Measurements from ENCODE around the gene IL10RA.
"Not testable (repeated sequence)": the region's sequence is repeated elsewhere in the genome, so short reads cannot be mapped to it uniquely, and the experiment has no call there.

The IL10RA gene

DNA sequence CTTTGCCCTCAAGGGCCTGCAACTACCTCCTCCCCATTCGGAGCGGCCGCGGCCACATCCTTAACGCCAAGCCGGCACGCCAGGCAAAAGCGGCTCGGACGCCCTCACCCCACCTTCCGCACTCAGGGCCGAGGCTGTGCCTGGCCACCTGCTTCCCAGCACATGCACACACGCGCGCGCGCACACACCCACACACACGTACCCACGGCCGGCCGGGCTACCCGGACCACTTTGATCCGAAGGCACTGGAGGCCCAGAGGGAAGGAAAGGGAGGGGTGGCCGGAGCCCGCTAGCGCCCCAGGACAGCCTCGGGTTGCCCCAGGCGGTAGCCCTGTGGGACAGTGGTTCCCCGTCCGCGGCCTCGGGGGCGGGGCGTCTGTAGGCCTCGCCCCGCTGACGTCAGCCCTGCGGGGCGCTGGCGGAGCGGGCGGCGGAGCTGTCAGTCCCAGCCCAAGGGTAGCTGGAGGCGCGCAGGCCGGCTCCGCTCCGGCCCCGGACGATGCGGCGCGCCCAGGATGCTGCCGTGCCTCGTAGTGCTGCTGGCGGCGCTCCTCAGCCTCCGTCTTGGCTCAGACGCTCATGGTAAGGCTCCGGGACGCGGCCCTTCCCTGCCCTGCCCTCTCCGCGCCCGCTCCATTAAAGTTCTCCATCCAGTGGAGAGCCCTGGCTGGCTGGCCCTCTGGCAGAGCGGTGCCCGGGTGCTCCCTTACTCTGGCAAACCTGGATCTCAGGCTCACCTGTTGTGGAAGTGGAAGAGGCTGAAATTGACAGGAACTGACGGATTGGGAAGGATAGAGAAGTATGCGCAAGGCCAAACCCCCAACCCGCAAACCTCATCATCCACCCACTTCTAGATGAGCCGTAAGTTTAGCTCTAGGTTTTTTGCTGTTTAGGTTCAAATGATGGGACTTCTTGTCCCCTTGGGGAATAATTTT lies at the start of gene IL10RA:
IL10RA (plus strand) TSS at position 442 of the 935 bp plus-strand sequence; CDS start at position 516, 74 bp downstream.
- peak; percentile 85 for DNase-seq (ENCODE audit: low spot score)

DNA sequence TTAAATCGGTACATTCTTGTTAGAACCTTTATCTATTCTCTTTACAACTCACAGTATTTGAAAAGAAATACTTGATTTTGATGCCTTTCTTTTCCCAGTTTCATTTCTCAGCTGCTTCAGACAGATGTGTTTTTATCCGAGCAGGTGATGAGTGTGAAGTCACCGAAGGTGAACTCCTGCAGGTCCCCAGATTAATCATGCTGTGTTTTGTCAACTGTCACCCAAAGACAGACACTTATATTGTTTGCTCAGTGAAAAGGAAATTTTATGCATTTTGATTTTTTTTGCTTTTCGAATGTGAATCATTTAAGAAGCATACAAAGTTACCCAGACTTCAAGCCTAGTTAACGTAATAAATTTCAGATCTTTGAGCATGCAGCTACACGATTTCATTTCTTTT lies 49.2 kb upstream of the IL10RA start:
- DNase-seq (ENCODE audit: low spot score): no peak

DNA sequence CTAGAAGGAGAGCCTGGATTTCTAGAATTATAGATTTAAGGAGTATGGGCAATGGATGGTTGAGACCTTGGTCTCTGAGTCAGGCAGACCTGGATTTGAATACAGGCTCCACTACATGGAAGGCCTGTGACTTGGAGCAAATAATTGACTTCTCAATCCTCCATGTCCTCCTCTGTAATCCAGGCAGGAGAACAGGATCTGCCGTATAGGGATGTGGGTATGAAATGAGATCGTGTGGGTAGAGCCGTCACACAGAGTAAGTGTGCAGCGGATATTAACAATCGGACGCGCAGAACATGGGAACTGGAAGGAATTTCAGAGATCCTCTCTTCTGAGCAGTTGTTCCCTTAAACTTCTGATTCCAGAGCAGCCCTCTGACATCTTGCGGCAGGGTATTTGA lies 45.5 kb upstream of the IL10RA start:
- no peak for DNase-seq (ENCODE audit: low spot score)

DNA sequence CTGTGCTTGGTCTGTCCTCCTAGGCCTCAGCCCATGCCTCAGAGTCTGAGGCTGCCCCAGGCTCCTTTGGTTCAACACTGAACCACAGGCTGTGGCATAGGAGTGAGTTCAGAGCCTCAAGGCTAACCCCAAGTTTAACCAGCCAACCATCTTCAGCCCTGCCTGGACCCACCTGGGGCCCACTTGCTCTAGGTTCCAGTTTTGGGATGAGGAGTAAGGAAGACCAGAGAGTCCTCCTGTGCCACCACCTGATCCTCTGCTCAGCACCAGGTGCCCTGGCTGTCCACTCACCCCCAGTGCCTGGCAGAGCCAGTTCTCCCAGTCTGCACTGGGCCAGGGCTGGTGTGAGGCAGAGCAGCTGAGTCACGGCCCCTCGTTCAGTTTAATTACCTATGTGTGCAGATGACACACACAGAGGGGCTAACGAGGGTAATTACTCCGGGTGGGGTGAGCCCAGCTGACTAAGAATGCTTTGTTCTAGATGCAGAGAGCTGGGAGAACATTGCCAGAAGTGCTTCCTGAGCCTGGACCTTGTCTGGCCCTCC lies 45.0 kb upstream of the IL10RA start:
- DNase-seq (ENCODE audit: low spot score): no peak

DNA sequence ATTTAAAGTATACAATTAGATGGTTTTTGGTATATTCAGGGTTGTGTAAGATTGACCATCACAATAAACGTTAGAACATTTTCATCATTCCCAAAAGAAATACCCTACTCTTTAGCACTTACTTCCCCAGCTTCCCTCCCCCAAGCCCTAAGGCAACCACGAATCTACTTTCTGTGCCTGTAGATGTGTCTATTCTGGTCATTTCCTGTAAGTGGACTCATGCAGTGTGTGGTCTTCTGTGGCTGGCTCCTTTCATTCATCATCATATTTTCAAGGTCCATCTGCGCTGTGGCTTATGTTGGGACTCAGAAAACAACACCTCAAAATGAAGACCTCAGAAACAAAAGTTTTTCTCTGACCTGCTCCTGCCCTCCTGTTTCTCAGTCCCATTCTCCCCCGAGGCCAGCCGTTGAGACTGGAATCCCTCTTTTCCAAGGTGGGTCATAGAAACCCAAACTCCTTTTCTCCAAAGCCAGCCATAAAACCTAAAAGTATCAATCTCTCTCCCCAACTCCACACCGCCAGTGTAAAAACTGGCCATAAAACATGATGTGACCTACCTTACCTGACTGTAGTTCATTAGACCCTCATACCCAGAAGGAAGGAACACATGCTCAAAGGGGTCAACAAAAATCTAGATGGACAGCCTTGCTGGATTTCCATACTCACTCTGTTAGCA lies 44.1 kb upstream of the IL10RA start:
- no peak for DNase-seq (ENCODE audit: low spot score)

DNA sequence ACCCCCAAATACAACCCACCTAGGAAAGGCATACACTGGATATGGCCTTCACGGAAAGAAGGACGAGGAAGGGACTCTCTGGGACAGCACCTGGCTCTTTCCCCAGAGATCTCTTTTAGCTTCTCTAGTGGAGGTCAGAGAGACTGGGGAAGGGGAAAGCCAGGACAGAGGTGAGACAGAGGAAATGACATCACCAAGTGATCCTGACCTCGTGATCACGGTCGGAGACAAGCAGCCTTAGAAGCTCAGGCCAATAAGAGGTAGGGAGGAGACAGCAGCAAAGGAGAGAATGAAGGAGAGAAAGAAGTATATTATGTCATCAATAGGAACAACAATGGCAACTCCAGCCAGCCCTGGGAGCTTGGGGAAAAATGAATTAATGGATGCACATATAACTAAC lies 41.6 kb upstream of the IL10RA start:
- no peak for DNase-seq (ENCODE audit: low spot score)

DNA sequence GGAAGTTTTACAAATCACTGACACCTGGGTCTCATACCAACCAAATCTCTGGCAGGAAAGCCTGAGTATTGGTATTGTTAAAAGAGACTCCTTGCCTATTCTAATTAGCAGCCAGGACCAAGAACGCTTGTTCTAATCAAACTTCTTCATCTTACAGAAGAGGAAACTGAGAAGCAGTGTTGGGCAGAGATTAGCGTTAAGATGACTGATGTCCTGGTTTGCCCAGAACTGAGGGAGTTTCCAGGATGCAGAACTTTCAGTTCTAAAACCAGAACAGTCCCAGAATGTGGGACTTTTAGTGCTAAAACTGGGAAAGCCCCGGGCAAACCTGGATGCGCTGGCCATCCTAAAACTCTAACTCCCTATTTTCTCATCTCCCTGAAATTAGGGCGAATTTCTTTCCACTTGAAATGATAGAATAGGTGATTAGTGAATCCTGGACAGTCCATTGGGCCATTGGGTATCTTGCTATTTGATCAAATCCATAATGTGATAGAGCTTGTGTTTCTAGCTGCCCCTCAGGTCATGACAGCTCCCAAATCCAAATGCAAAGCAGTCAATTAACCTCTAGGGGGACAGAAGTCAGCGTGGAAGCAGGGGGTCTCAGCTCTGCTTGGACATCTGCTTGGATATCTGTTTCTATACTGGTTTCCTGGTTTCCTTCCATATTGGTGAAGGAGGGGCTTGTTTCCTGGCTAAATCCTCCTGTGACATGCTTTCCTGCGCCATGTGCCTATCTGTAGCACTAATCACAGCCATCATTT lies 41.0 kb upstream of the IL10RA start:
- no peak for DNase-seq (ENCODE audit: low spot score)

DNA sequence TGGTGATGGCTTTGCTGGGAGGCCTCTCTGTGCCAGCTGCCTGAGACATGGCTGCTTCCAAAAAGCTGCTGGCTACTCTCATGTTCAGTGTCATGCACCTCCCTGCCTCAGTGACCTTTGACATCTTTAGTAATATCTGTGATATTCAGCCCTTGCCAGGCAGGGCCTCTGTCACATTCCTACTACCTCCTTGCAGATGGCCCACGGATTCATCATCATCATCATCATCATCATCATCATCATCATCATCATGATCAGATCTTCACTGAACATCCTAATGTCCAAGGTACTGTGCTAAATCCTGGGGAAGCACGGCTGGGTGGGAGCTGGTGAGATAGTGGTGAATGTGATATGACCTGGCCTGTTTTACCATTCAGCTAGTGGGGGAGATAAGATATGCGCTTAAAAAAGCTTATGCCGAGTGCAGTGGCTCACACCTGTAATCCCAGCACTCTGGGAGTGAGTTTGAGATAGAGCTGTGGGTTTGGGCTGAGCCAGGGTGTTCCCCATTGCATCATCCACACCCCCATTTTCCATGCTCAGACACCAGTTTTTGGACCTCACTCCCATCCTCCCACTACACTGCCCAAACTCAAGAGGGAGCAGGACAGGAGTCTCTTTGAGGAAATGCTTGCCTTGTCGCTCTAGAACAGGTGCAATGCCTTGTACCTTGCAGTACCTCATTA lies 39.9 kb upstream of the IL10RA start:
- no peak for DNase-seq (ENCODE audit: low spot score)

DNA sequence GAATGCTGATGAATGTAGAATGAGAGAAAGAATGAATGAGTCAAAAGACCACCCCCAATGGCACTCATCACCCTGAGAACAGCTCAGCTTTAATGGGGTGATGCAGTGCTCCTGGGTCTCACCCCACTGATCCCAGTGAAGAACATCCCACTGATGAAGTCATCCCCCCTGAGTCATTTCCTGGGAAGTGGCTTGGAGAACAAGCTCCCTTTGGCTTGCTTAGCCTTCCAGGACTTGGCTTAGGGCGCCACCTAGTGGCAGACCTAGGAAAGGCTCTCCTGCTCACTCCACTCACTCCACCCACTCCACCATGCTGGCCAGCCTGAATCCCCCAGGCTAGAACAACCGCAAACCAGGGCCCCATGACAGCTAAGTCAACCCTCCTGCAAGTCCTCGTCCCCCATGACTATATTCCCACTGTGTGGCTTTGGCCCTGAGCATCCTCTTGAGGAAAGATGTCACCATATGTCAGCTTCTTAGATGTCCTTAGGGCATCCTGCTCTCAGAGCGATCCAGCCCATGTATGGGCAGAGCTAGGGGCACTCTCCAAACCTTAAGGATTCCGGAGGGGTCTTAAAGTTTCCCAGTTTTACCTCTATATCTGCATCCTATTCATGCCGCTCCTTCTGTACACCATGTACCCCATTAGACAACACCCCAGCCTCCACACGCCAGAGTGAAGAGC lies 39.2 kb upstream of the IL10RA start:
- DNase-seq (ENCODE audit: low spot score): peak; percentile 84

DNA sequence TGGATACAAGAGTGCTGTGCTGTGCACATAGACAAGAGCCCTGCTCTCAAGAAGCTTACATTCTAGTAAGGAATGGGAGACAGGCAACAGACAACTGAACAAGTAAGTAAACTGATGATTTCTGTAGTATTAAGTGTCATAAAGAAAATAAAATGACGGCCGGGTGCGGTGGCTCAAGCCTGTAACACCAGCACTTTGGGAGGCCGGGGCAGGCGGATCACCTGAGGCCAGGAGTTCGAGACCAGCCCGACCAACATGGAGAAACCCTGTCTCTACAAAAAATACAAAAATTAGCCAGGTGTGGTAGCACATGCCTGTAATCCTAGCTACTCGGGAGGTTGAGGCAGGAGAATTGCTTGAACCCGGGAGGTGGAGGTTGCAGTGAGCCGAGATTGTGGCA lies 38.4 kb upstream of the IL10RA start:
- not testable (repeated sequence) for DNase-seq (ENCODE audit: low spot score)

DNA sequence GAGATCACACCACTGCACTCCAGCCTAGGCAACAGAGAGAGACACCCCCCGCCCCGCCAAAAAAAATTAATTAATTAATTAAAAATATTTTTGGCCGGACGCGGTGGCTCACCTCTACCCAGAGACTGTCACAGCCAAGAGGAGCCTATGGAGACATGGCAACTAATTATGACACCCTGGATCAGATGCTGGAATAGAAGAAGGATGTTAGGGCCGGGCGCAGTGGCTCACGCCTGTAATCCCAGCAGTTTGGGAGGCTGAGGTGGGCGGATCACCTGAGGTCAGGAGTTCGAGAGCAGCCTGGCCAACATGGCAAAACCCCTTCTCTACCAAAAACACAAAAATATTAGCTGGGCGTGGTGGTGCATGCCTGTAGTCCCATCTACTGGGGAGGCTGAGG lies 37.7 kb upstream of the IL10RA start:
- not testable (repeated sequence) for DNase-seq (ENCODE audit: low spot score)

DNA sequence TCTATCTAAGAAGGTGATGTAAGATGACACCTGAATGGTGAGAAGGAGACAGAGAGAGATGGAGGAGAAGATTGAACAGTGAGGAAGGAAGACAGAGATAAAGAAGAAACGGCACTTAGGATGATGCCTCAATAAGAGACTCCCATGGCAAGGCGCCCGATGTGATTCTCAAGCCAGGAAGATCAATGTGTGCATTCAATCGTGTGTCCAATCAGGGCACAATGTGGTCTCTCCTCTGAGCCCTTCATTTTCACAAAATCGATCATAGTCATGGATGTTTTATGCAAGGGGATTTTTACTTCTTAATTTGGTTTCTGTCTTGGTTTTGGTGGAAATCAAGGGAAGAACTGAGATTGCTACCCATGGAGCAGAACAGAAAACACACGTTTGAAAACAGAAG lies 37.1 kb upstream of the IL10RA start:
- DNase-seq (ENCODE audit: low spot score): no peak

DNA sequence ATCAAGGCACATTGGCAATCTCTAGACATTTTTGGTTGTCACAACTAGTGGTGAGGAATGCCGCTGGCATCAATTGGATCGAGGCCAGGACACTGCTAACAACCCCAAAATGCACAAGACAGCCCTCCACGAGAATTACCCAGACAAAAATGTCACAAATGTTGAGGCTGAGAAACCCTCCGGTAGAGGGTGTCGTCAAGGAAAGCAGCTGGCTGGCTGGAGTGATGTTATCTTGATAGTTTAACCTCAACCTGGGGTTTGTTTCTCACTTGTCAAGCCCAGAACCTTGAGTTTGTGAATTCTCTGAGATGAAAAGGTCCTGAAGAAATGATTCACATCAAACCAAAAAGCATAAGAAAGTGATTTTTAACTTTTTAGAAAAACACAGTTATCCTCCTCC lies 35.9 kb upstream of the IL10RA start:
- DNase-seq (ENCODE audit: low spot score): peak; percentile 88

DNA sequence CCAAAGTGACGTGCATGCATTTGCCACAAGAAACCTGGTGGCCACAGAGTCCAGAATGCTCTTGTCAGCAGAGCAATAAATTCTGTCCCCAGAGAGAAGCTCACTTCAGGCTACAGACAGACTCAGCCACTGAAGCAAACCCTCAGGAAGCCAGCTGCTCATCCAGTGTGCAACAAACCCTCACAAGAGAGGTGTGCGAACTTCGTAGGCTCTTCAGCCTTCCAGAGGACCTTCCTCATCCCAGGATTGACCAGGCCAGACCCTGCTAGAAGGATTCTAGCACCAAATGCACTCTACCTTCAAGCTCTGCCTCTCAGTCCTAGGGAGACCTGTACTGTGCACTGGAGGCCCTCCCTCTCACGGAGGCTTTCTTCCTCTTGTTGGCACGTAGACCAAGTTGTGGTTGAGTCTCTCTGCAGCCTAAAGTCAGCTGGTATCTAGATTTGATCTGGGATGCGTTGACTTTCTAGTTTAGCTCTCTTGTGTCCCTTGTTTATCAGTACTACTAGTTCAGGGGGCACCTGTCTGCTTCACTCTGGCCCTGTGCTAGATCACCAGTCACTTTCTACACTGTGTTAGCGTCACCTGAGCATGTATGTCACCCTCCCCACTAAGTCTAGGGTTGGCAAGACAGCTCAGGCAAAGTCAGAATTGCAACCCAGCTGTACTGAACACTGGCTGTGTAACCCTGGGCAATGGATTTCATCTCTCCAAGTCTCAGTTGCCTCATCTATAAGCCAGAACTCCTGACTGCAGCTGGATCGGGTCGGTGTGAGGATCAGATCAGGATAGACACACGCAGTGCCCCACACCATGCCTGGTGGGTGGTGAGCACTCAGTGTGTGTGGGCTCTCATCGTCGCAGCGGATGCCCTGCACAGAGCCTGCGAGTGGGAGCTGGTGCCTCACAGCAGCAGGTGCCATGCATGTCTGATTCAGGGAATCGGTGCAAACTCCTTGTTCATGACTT lies 34.9 kb upstream of the IL10RA start:
- peak; percentile 61 for DNase-seq (ENCODE audit: low spot score)

DNA sequence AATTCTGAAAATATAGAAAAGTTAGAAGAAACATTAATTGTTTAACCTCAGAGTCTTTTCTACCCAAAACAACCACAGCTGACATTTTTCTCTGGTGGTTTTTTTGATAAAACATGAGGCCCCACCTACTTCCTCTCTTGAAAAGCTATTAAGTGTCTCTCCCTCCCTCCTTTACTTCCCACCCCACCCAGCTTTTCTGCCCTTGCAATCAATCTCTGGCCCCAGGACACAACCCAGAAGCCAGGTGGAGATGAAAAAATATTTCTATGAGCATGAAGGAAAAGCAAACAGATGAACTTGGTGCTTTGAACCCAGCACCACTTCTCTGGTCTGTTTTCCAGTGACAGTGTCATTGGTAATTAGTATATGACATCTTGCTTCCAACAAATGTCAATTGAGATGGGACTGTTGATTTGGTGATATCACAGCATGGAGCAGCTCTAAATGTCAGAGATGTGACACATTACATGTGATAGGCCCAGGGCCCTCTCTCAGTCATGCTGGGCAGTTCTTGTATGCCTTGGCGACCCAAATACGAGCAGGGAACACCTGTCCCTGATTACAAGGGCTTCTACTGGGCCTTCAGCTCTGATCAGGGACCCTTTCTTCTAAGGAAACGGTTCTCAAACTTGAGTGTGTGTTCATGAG lies 33.0 kb upstream of the IL10RA start:
- DNase-seq (ENCODE audit: low spot score): peak; percentile 76

DNA sequence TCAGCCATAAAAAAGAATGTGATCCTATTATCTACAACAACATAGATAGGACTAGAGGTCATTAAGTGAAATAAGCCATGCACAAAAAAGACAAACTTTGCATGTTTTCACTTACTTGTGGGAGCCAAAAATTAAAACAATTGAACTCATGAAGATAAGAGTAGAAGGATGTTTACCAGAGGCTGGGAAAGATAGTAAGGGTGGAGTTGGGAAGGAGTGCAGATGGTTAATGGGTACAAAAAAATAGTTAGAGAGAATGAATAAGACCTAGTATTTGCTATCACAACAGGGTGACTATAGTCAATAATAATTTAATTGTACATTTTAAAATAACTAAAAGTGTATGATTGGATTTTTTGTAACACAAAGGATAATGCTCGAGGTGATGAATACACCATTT lies 27.2 kb upstream of the IL10RA start:
- DNase-seq (ENCODE audit: low spot score): no peak

DNA sequence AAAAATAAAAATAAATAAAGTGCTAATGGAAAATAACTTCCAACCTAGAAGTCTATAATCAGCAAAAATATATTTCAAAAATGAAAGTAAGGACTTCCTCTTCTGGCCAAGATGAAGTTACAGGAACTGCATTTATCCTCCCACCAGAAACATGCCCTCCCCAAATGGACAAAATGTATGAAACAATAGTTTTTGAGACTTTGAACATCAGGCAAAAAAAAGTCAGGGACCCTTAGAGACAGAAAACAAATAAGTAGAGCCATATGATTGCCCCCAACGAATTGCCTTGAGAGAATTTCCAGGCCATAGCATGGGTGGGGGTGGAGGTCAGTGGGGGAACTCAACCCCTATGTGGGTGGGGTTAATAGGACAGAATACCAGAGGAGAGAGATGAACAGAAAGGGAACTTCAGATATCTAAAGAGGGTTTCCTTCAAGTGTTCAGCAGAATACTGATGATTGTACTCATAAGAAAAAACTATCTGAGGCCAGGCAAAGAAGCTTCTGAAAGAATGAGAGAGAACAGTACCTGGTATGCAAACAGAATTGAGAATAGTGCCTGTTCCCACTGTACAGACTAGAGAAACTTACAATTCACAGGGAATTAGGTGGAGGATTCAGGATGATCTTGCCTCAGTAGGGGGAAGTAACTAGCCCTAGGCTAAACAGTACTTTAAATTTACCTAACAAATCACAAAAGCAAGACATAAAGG lies 26.6 kb upstream of the IL10RA start:
- DNase-seq (ENCODE audit: low spot score): no peak

DNA sequence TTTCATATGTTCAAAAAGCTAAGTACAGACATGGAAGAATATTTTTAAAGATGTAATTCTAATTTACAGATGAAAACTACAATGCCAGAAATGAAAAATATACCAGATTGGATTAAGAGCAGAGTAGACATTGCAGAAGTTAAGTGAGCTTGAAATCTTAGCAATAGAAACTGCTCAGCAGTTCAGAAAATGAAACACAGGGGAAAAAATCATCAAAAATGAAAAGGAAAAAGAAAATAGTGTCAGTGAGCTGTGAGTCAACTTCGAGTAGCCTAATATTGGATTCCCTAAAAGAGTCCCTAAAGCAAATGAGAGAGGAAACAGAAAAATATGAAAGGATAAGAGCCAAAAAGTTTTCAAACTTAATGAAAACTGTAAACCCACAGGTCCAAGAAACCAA lies 25.8 kb upstream of the IL10RA start:
- DNase-seq (ENCODE audit: low spot score): no peak

DNA sequence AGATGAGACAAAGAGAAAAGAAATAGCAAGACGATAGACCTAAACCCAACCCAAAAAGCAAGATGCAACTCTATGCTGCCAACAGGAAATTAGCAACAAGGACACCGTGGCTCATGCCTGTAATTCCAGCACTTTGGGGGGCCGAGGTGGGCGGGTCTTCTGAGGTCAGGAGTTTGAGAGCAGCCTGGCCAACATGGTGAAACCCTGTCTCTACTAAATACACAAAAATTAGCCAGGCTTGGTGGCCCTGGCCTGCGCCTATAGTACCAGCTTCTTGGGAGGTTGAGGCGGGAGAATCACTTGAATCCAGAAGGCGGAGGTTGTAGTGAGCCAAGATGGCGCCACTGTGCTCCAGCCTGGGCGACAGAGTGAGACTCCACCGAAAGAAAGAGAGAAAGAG lies 24.3 kb upstream of the IL10RA start:
- no peak for DNase-seq (ENCODE audit: low spot score)

Data from CD4-positive, alpha-beta T cell treated with Interleukin-2 at 100 ng/mL for 4 hours (primary cell).